ENCODE measurements around the gene PAM.

Gene PAM

DNA sequence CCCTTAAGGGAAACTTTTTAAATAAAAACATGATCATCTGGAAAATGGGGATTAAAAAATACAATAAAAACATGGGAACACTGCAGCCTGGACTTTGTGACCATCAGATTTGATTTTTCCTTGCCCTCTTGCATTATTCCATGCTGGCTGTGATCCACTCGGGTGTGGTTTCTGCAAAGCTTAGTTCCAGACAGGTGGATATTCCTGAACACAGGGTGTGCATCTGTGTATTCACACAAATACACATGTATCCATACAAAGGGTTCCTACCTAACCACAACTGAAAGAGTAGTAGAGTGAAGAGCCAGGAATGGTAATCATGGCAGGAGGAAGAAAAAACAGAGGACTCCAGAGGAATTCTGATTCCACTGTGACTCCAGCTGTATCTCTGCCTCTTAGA, 178.2 kb downstream of the PAM start:
- Mint-ChIP-seq H3K9me3 (no peaks in the 10 kb centered on the region), H3K27me3 (ENCODE audit: low read depth, poor library complexity) (no peaks in the 10 kb centered on the region), H3K36me3 (ENCODE audit: low read depth) (peaks cover 10% of the 10 kb centered on the region), H3K4me1 (peaks cover 13% of the 10 kb centered on the region), H3K27ac (peak overlapping the region; percentile 8), H3K4me3 (no peak overlapping the region)
- no peak for DNase-seq
- TF ChIP-seq CTCF (IDR thresholded peaks at IDR 0.05), result no peak

GRCh38 chr5:102933721-102934459, 178.8 kb downstream of the PAM start:
- Mint-ChIP-seq H3K4me3 (no peak overlapping the region), H3K27me3 (ENCODE audit: low read depth, poor library complexity) (no peaks in the 10 kb centered on the region), H3K9me3 (no peaks in the 10 kb centered on the region), H3K27ac (peak overlapping the region; percentile 8), H3K36me3 (ENCODE audit: low read depth) (peaks cover 14% of the 10 kb centered on the region), H3K4me1 (peaks cover 19% of the 10 kb centered on the region)
- no peak for DNase-seq
- TF ChIP-seq CTCF (IDR thresholded peaks at IDR 0.05), result no peak

DNA sequence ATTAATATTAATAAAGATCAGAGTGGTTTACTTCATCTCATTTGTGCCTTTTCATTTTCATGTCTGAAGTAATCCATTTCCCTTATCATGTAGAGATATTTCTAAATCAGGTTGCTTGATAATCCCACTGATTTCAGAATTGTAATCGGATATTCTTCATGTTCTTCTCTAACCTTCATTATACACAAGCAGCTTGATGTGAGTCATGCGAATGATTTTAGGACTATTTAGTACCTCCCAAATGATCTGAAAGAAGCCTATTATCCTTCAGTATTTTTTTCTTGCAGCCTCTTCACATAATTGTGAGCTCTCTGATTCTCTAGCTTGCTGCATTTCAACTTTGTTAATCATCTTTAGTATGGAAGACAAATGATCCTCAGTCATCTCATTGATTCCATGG, 182.8 kb downstream of the PAM start:
- no peaks in the 10 kb centered on the region for H3K27me3 Mint-ChIP-seq (ENCODE audit: low read depth, poor library complexity)
- no peaks in the 10 kb centered on the region for H3K9me3 Mint-ChIP-seq
- TF ChIP-seq CTCF (IDR thresholded peaks at IDR 0.05), result no peak
- H3K36me3 Mint-ChIP-seq (ENCODE audit: low read depth), result peaks cover 15% of the 10 kb centered on the region
- peaks cover 28% of the 10 kb centered on the region for H3K4me1 Mint-ChIP-seq
- DNase-seq, result no peak
- H3K27ac Mint-ChIP-seq, result no peak overlapping the region
- no peak overlapping the region for H3K4me3 Mint-ChIP-seq

GRCh38 chr5:102941111-102941510, 186.0 kb downstream of the PAM start:
- Mint-ChIP-seq H3K4me3 (no peak overlapping the region), H3K27me3 (ENCODE audit: low read depth, poor library complexity) (no peaks in the 10 kb centered on the region), H3K36me3 (ENCODE audit: low read depth) (peaks cover 5% of the 10 kb centered on the region), H3K27ac (peak overlapping the region; percentile 43), H3K9me3 (no peaks in the 10 kb centered on the region), H3K4me1 (peaks cover 19% of the 10 kb centered on the region)
- TF ChIP-seq CTCF (IDR thresholded peaks at IDR 0.05), result no peak
- no peak for DNase-seq

DNA sequence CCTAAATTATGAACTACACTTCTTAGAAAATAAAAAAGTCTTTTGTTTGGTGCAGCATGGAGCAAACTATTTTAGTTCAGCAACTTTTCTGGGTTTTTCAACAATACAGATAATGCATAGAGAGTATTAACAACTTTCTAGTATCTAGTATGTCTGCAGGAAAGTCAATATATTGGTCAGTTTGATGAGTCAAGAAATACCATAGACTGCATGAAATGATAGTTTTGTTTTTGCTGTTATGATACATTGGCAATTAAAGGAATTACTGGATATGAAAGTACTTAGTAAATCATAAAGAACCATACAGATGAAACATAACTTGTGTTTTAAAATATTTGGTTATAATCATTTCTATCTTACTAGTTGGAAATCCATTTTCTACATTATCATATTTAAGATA, 191.3 kb downstream of the PAM start:
- DNase-seq, result no peak
- H3K27ac Mint-ChIP-seq, result no peak overlapping the region
- no peak for TF ChIP-seq CTCF (IDR thresholded peaks at IDR 0.05)
- H3K4me3 Mint-ChIP-seq, result no peak overlapping the region
- H3K36me3 Mint-ChIP-seq (ENCODE audit: low read depth), result peaks cover 21% of the 10 kb centered on the region
- no peaks in the 10 kb centered on the region for H3K4me1 Mint-ChIP-seq
- H3K9me3 Mint-ChIP-seq, result no peaks in the 10 kb centered on the region
- no peaks in the 10 kb centered on the region for H3K27me3 Mint-ChIP-seq (ENCODE audit: low read depth, poor library complexity)

DNA sequence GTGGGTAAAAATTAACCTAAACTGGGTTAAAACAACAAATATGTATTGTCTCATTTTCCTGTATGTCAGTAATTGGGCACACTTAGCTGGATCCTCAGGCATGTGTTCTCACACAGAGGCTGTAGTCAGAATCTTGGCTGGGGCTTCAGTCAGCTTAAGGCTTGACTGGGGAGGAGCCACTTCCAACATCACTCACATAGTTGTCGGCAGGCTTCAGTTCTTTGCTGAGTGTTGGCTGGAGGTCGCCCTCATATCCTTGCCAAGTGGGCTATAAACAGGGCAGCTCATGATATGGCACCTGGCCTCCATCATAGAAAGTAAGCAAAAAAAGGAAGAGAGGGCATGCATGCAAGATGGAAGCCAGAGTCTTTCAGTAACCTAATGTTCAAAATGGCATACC, 191.9 kb downstream of the PAM start:
- DNase-seq, result no peak
- Mint-ChIP-seq H3K4me3 (no peak overlapping the region), H3K4me1 (no peaks in the 10 kb centered on the region), H3K36me3 (ENCODE audit: low read depth) (peaks cover 26% of the 10 kb centered on the region), H3K9me3 (no peaks in the 10 kb centered on the region), H3K27me3 (ENCODE audit: low read depth, poor library complexity) (no peaks in the 10 kb centered on the region), H3K27ac (no peak overlapping the region)
- no peak for TF ChIP-seq CTCF (IDR thresholded peaks at IDR 0.05)

Measured in nephron progenitor cell (in vitro differentiated cells).